Dermis microvascular lymphatic vessel endothelial cell (primary cell): ENCODE measurements around the gene ATP2B3. TPM values are rescaled to one million over a fixed set of nuclear protein-coding genes. Genes with fewer than 3 reads are reported as not detected.
A peak's percentile ranks its signal among the peaks of the same experiment; 100 is the strongest.

ENCODE experiments used
- DNase-seq, 2 donors: peaks; one replicate each; pipeline versions ENCODE4 v3.0.0 to v3.0.0-alpha.2; 2010; ENCODE audit warnings: low read depth in 2 of 2
- total RNA-seq: library from RNA; depleted of rRNA; stranded (reverse); fragments of >200 nt; gene quantifications from 2 replicates; pipeline ENCODE4 v1.2.1, GENCODE V29; 2014

ATP2B3 gene
- total RNA-seq, 1 donor from 2014 or later: not detected

DNA sequence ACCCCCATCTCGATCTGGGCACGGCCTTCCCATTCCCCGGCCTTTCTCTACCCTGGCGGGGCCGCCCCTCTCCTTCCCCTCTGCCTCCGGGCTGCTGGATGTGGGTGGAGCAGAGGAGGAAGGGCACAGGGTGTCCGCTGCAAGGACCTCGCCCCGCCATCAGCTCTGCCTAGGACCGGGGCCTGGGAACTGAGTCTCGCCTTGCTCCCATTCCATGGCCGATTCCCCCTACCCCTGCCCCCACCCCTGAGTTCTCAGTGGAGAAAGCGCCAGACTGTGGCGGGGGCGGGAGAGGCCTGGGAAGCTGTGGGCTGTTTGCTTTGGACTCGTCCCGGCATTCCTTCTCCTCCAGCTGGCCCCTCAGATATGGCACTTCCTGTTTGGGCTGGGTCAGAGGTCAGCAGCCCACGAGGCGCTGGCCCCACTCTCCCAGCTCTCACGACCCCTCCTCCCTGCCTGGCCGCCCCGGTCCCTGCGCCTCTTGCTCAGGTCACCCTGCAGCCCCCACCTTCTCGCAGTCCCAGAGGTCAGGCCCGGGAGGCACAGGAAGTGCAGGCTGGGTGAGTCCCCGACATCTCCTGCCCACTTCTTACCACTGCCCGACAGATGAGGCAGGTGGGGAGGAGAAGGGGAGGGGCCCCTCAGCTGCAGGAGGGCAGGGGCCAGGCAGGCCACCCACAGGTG lies 29.1 kb upstream of the ATP2B3 start:
- peak in 1 of 2 donors; percentile 93 for DNase-seq

DNA sequence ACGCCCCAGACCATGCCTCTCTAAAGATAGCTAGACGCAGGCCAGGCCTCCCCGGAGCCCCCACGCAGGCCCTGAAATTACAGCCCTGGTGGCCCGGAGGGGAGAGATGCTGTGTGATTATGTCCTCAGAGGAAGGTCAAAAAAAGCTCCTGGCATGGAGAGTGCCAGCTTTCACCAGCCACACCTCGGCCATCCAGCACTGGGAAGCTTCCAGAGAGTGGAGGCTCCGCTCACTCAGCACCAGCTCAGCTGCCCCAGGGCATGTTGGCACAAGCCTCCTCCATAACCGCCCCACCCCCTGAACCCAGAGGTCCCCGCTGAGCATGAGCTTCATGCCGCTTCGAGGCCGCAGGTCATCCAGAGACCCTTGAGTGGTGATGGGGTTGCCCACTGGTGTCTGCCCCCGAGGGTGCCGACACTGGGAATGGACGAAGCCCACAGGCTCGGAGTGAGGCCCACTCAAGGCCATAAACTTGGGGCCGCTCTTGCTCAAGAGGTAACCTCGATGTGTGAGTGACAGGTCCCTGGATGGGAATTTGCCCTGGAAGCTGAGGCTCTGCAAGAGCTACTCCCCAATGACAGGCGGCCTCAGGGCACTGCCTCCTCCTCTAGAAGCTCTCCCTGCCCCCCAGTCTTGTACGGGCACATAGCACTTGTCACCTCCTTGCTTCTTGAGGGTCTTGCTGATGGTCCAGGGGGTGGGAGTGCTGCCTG lies 27.1 kb upstream of the ATP2B3 start:
- no peak for DNase-seq

DNA sequence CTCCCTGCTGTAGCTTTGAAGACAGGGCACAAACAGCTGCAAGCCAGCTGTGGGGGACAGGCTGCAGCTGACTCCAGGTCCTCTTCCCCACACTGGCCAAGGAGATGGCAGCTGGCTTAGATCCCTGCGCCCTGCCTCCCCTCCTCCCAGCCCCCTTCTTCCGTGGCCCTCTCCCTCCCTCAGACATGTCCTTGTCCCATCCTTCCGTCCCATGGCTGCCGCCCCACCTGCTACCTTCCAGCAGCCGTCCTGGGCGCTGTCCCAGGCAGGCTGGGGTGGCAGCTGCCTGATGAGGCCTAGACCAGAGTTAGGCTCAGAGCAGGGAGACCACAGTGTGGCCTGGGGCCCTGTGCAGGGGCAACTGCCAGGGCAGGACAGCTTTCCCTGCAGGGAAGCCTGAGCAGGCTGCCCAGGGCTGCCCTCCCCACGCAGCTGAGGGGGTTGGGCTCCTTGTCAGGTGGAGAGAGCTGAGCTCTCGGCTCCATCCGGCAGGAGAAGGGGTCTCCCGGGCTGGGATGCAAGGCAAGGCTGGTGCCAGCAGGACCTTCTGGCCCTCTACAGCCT lies 26.0 kb upstream of the ATP2B3 start:
- DNase-seq: no peak

DNA sequence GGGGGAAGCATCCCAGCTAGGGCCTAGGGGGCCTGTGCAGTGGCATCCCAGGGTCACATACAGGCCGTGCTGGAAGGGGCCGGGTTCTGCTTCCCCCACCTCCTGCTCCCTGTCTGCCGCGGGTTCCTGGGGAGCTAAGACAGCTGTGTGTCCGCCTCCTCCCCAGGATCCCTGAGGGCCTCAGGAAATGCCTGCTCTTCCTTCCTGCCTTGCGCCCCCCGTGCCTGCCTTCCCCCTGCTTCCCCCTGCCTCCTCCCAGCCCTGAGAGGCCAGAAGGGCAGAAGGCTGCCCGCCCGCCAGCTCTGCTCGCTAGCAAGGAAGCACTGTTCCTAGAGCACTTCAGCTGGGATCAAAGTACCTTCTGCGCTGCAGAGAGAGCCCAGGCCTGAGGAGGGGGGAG lies 25.5 kb upstream of the ATP2B3 start:
- DNase-seq: peak in 1 of 2 donors; percentile 30

DNA sequence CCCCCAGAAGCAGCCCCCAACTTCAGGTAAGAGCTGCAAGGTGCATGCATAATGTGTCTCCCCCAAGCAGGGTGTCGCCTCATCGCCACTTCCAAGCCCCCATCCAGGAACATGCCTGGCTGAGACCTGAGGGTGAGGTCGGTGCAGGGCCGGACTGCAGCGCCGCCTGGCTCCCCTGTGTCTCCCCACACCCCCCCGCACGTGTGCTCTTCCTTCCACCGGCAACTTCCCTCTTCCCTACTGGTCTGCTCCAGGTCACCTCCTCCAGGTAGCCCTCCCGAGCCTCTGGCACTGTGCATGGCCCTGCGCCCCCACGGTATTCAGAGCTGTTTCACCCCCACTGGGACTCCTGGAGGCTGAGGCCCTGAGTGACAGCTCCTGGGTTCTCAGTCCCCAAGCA lies 24.9 kb upstream of the ATP2B3 start:
- no peak for DNase-seq

DNA sequence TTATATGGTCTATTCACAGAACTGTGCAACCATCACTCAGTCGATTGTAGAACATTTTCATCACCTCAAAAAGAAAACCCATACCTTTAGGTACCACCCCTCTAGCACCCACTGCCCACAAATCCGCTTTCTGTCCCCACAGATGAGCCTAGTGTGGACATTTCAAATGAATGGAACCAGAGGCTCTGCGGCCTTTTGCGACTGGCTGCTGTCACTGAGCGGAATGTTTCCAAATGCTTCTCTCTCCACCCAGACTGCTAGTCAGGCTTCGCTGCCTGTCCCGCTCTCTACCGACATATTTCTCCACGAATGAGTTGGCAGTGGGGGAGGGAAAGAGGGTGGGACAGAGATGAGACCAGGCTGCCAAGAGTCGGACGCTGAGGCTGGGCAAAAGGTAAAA lies 24.4 kb upstream of the ATP2B3 start:
- DNase-seq: no peak

DNA sequence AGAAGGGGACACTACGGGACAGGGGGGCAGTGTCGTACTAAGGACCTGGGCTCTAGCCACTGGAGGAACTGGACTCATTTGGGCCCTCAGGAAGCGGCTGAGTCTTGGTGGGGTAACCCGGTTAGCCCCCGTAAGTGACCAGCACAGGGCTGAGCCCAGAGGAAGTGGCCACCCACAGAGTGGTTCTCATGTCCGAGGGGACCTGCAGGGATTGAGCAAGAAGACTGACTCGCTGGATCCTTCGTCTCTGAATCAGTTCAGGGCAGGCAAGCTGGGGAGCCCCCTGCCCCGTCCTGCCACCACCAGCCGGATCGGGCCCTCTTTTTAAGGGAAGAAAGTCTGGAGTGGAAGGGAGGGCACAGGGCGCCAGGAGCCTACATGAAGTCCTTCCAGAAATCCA lies 23.4 kb upstream of the ATP2B3 start:
- DNase-seq: no peak

DNA sequence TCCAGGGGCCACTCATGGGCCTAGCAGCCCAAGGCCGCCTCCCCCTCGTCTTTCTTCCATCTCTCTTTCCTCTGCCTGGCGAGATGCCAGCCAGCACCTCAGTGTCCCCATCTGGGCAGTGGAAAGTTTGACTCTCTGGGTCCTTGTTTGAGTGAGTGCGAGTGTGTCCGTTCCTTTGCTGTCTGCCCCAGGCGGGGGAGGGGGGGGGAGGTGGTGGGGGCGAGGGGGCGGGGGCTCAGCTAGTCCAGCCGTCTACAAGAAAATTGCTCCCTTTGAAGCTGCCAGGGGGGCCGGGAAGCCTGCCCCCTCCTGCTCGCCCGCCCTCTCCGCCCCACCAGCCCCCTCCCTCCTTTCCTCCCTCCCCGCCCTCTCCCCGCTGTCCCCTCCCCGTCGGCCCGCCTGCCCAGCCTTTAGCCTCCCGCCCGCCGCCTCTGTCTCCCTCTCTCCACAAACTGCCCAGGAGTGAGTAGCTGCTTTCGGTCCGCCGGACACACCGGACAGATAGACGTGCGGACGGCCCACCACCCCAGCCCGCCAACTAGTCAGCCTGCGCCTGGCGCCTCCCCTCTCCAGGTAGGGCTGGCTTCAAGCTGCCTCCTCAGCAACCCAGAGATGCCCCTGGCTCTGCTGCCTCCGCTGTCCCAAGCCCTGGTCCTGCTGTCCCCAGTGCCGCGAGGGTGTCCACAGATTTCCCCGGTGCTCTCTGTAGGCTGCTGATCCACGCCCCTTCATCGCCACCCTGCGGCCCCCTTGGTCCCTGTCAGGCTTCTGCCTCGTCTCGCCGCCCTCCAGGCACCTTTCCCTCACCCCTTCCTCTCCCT lies 22.7 kb upstream of the ATP2B3 start, which contains the start of gene BGN:
Gene BGN (plus strand): TSS at position 440 of the 821 bp plus-strand sequence. CDS start 9,652 bp downstream, outside the sequence.
- peak in 1 of 2 donors; percentile 84 for DNase-seq

DNA sequence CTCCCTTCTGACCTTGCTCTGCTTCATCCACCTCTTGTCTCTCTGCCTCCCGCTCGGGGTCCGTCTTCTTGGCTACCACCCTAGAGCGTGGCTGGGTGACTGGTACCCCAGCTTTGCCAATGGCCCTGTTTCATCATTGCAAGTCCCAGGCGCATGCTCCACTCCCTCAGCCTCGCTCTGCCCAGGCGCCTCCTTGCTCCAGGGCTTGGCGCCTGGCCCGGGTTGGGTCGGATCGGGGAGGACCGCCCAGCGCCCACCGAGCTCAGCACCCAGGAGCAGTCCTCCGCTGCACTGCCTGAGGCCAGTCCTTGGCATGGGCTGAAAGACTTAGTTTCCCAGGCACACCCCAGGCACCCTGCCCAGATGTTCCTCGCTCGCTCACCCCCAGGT lies 22.1 kb upstream of the ATP2B3 start:
- DNase-seq: no peak

DNA sequence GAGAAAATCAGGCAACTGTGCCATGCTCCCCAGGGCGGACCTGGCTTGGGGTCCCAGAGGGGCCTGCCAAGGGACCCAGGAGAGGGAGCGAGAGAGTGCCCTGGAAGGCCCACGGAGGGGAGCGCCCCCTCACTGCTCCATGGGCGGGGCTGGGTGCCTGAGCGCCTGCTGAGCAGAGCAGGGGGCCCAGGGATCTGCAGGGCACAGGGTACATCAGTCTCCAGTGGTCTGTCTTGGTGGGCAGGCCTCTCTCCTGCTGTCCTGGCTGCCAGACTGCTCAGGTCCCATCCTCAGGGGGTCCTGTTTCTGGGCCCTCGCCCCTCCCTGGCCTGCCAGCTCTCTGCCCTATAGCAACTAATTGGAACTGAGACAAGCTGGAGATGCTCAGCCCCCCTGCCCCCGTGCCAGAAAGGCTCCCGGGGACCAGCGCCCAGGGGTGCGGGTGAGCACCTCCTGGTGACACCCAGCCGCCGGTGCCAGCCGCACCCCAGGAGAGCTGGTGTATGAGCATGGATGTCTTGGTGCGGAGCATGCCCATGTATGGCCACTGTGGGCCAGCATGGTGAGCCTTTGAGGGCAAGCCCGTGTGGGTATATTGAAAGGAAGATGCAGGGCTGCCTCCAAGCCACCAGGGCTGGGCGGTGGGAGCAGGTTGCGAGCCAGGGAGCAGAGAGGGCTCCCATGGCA lies 21.4 kb upstream of the ATP2B3 start:
- no peak for DNase-seq

DNA sequence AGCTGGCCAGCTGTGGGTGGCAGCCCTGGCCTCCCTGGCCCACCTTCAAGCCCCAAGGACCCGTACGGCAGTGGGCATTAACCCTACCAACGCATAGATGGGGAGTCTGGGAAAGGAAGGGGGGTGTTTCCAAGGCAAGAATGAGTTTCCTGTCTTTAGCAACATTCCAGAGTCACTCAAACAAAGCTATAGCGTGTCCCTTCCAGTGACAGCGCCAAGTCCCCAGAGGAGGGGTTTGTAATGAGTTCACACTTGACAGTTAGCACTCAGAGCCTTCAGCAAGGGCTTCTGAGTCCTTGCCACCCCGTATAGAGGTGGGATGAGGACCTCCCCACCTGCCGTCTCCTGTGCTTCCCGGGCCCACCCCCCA lies 20.9 kb upstream of the ATP2B3 start:
- no peak for DNase-seq

DNA sequence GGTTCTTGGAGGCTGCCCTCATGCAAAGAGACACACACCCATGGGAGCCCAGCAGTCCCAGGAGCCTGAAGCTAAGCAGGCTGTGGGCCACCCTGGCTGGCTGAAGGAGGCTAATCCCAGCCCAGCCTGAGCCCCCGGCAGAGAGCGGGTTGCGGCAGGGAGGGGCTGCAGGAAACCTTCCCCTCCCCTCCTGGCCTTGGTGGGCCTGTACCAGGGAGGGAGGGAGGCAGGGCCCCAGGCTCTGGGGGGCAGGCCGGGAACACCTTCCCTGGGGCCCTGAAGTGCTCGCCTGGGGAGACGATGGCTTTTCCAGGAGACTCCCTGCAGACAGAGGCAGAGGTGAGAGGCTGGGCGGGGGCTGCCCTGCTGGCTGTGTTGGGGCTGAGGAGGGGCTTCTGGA lies 19.0 kb upstream of the ATP2B3 start:
- DNase-seq: no peak

DNA sequence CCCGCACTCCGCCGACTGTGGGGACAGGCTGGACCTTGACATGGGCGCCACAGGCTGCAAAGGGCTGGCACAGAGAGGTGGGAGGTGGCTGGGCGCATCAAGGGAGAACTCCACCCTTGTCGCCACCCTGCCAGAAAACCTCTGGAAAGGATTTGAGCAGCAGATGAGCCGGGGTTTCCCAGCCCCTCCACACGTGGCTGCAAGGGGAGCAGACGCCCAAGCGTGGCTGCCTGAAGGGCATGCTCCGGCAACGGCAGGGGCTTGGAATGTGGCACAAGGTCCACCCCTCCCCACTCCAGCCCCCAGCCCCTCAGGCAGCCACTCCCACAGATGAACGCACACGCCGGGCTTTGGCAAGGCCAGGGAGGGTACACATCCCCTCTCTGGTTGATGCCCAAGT lies 18.1 kb upstream of the ATP2B3 start:
- no peak for DNase-seq

DNA sequence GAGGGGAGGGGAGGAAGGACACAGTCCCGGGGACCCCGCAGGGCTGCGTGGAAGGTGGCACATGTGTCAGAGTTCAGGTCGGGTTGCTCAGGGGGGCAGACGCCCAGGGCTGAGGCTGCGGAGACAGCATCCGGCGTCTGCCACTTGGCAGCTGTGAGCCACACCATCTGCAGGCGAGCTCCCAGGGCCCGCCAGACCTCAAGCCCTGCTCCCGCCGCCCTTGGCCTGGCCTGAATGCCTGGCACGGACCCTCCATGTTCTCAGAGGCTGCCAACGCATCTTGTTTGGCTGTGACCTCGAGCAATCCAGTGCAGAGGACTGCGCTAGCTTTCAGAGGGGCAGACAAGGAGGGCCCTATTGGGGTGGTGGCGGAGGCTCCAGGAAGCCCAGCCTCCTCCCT lies 17.6 kb upstream of the ATP2B3 start:
- no peak for DNase-seq

DNA sequence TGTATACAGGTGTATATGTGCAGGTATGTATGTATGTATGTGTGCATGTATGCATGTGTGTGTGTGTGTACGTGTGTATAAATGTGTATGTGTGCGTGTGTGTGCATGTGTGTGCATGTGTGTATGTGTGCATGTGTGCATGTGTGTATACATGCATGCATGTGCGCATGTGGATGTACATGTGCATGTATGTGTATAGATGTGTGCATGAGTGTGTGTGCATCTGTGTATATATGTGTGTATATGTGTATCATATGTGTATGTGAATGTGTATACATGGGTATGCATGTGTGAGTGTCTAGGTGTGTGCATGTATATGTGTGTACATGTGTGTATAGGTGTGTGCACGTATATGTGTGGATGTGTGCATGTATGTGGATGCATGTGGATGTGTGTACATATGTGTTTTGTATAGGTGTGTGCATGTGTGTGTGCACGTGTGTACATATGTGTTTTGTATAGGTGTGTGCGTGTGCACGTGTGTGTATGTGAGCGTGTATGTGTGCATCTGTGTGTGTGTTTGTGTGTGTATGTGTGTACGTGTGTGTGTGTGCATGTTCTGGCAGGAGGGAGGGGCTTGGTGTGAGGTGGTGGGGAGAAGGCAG lies 16.7 kb upstream of the ATP2B3 start:
- DNase-seq: no peak

DNA sequence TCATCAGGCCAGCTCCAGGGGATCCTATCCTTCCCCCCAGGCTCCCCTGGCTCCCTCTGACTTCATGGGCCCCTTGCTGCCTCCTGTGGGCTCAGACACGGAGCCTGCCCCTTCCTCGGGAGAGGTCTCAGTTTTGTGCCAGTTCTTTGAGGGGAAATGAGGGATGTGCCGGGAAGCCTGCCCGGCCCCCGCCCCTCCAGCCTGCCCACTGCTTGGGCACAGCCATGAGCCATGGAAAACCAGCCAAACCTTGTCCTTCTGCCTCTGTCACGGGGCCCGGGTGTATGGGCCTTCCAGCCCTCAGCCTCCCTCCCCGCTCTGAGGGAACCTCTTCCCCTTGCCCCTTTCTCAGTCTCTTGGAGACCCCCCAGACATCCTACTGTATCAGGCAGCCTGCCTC lies 15.9 kb upstream of the ATP2B3 start:
- no peak for DNase-seq

DNA sequence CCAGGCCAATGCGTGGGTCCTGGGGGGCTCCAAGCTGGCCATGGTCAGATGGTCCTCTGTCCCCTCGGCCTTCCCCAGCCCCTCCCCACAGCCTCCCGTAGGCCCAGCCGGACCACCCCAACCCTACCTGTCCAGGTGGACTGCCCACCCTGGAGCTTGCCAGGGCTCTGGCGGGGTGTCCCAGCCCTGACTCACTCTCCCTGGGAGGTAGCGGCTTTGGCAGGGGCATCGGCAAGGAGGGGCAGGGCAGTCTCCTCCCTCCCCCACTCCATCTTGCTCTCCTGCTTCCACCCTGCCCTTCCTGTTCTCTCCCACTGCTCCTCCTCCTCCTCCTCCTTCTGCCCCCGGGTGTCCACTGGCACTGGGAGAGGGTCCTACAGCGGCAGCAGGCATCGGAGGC lies 15.3 kb upstream of the ATP2B3 start:
- no peak for DNase-seq

DNA sequence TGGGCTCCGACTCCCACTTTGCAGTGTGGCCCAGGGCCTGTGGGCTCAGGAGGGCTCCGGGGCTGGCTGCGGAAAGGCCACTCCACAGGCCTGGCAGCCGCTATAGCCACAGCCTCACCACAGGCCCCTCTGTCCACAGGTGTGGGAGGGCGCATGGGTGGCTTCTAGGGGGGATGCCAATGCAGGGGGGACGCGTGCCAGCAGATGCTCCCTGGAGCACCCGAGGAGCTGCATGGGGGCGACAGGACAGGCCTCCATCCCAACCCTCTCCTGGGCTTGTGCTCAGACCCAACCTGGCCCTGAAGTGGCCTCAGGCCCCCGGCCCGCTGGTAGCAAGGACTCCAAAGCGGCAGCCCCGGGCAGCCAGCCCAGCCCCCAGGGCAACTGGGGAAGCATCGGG lies 14.6 kb upstream of the ATP2B3 start:
- no peak for DNase-seq

DNA sequence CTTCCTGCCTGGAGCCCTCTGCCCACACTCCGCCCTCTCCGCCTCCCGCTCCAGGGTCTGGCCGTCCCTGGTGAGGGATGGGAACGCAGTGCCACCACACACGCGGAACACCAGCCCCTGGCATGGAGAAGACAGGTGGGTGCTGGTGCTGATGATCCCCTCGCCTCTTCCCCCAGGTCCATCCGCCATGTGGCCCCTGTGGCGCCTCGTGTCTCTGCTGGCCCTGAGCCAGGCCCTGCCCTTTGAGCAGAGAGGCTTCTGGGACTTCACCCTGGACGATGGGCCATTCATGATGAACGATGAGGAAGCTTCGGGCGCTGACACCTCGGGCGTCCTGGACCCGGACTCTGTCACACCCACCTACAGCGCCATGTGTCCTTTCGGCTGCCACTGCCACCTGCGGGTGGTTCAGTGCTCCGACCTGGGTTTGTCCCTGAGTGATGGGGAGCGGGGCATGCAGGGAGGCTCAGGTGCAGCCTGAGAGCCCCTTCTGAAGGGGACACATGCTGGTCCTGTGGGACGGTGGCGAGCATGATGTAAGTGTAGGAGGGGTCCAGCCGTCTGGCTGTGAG lies 12.9 kb upstream of the ATP2B3 start:
- DNase-seq: no peak

DNA sequence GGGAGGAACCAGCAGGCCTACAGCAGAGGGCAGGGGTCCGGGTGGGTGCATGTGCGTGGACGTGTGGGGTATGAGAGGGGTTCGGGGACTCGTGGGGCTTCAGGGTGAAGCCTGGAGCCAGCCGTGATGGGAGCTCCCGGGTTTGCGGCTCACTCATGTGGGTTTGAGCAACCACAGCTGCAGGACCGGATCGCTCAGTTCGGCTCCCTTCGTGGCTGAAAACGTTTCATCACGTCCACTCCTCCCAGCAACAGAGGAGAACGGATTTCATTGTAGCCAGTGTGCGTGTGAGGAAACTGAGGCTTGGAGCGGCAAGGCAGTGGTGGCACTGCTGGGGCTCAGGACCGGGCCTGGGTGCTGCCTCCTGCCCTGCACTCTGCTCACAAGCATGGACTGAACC lies 12.1 kb upstream of the ATP2B3 start:
- DNase-seq: no peak
